HCT116 (cell line): ENCODE results near the gene MBD6. TPM values are rescaled to one million over a fixed set of nuclear protein-coding genes. Genes with fewer than 3 reads are reported as not detected.
"Not testable (repeated sequence)": the region's sequence is repeated elsewhere in the genome, so short reads cannot be mapped to it uniquely, and the experiment has no call there.

Experiments
- ATAC-seq: fragments of 200-7000 bp; cut with Tn5 transposase; 2 replicates; pipeline ENCODE4 v1.9.1; 2020; ENCODE audit warnings: mild to moderate bottlenecking, moderate library complexity
- BruUV-seq: library from RNA; stranded (reverse); fragments of 400-500 nt; replicated peaks from 2 replicates; lab custom pipeline; 2021; lab: Mats Ljungman, UMichigan
- CTCF ChIA-PET: fragments of 300-600 bp; sonication (Branson Sonifier 250); formaldehyde crosslinking; loops from one replicate; lab custom pipeline; 2021; ENCODE audit warnings: antibody characterized with exemption; lab: Charles Lee
- POLR2A ChIA-PET: fragments of 300-600, 350-600 bp; sonication (Branson Sonifier 250); formaldehyde crosslinking; loops from one replicate; lab custom pipeline; 2021; ENCODE audit warnings: antibody characterized with exemption; lab: Charles Lee
- RAD21 ChIA-PET, 2 experiments: fragments of 300-600 bp; sonication (Branson Sonifier 250); formaldehyde crosslinking; loops; one replicate each; lab custom pipeline; 2023; ENCODE audit warnings: low total read pairs in 2 of 2; ENCODE audit not compliant: uncharacterized antibody in 2 of 2, unreplicated experiment in 2 of 2, low non-redundant PET in 1 of 2; lab: Charles Lee
- DNase-seq: peaks from one replicate; pipeline ENCODE4 v3.0.0-alpha.2; 2010; ENCODE audit warnings: low read depth, low spot score
- H2AFZ ChIP-seq: fragments of 200-600 bp; shearing (Covaris generic), sonication (generic); 2 replicates; pipeline ENCODE4 v1.6.1; 2017; ENCODE audit warnings: low read depth, mixed run types, mixed read lengths, antibody characterized with exemption, low read length; ENCODE audit not compliant: poor library complexity, severe bottlenecking
- H3K27ac ChIP-seq: 2 replicates; pipeline ENCODE4 v1.5.1; 2012; ENCODE audit warnings: low read depth, low read length
- H3K27me3 ChIP-seq: fragments of 200-600 bp; sonication (generic); 2 replicates; pipeline ENCODE4 v1.6.1; 2016; ENCODE audit warnings: mixed run types, low read length, mixed read lengths; ENCODE audit not compliant: insufficient read depth
- H3K36me3 ChIP-seq, 2 experiments: fragments of 200-500 bp in 1 of 2; fragments of 200-600 bp in 1 of 2; sonication (Bioruptor generic) in 1 of 2; sonication (generic) in 1 of 2; 2 replicates each; pipeline versions ENCODE4 v1.5.1 to v1.6.1; 2014 to 2016; ENCODE audit warnings: low read length in 2 of 2, inconsistent platforms in 1 of 2, mixed read lengths in 1 of 2, mixed run types in 1 of 2; ENCODE audit not compliant: insufficient read depth in 2 of 2, control insufficient read depth in 1 of 2
- H3K4me1 ChIP-seq, 2 experiments: fragments of 200-600 bp in 1 of 2; sonication (generic) in 1 of 2; 2 replicates each; pipeline versions ENCODE4 v1.5.1 to v1.6.1; 2012 to 2017; ENCODE audit warnings: low read length in 2 of 2, inconsistent platforms in 1 of 2, mild to moderate bottlenecking in 1 of 2, mixed read lengths in 1 of 2, mixed run types in 1 of 2, moderate library complexity in 1 of 2; ENCODE audit not compliant: insufficient read depth in 2 of 2, control insufficient read depth in 1 of 2
- H3K4me2 ChIP-seq: fragments of 200-600 bp; sonication (generic); 2 replicates; pipeline ENCODE4 v1.6.1; 2017; ENCODE audit warnings: mixed run types, low read length, mixed read lengths
- H3K4me3 ChIP-seq, 2 experiments: fragments of 200-600 bp in 1 of 2; sonication (generic) in 1 of 2; replicated peaks in 1 of 2; 2 replicates each; pipeline ENCODE4 v1.5.1; 2011 to 2016; ENCODE audit warnings: low read length in 2 of 2, control low read depth in 1 of 2, low read depth in 1 of 2, mild to moderate bottlenecking in 1 of 2, mixed read lengths in 1 of 2, mixed run types in 1 of 2
- H3K79me2 ChIP-seq: fragments of 200-600 bp; sonication (generic); 2 replicates; pipeline ENCODE4 v1.6.1; 2017; ENCODE audit warnings: mild to moderate bottlenecking, mixed run types, low read length, moderate library complexity, mixed read lengths; ENCODE audit not compliant: insufficient read depth
- H3K9ac ChIP-seq: fragments of 200-600 bp; sonication (generic); 2 replicates; pipeline ENCODE4 v1.6.1; 2016; ENCODE audit warnings: low read length, mixed read lengths
- H3K9me2 ChIP-seq: fragments of 200-600 bp; sonication (generic), shearing (Covaris generic); 2 replicates; pipeline ENCODE4 v1.6.1; 2017; ENCODE audit warnings: mixed run types, mild to moderate bottlenecking, moderate library complexity; ENCODE audit not compliant: insufficient read depth
- H3K9me3 ChIP-seq, 2 experiments: fragments of 200-500 bp in 1 of 2; fragments of 200-600 bp in 1 of 2; sonication (Bioruptor generic) in 1 of 2; sonication (generic) in 1 of 2; 2 replicates each; pipeline ENCODE4 v1.6.1; 2014 to 2017; ENCODE audit warnings: low read length in 2 of 2, mixed read lengths in 2 of 2, inconsistent platforms in 1 of 2, low read depth in 1 of 2, mild to moderate bottlenecking in 1 of 2, mixed run types in 1 of 2, moderate library complexity in 1 of 2; ENCODE audit not compliant: control insufficient read depth in 1 of 2, insufficient read depth in 1 of 2
- H4K20me1 ChIP-seq: fragments of 200-600 bp; sonication (generic), shearing (Covaris generic); 2 replicates; pipeline ENCODE4 v1.6.1; 2017; ENCODE audit warnings: mixed run types, mild to moderate bottlenecking, moderate library complexity; ENCODE audit not compliant: insufficient read depth
- CBX3 ChIP-seq: IDR thresholded peaks from 2 replicates; pipeline ENCODE4 v1.6.1; 2012; ENCODE audit warnings: low read depth
- CTCF ChIP-seq, 3 experiments: fragments of 200-600 bp in 1 of 3; sonication (generic) in 1 of 3; IDR thresholded peaks in 2 of 3; conservative IDR thresholded peaks in 1 of 3; 2 replicates each; pipeline ENCODE4 v1.5.1; 2012 to 2017; ENCODE audit warnings: low read depth in 2 of 3, low read length in 2 of 3, antibody characterized with exemption in 1 of 3, borderline replicate concordance in 1 of 3, control low read depth in 1 of 3, mild to moderate bottlenecking in 1 of 3, mixed read lengths in 1 of 3, mixed run types in 1 of 3, moderate library complexity in 1 of 3; ENCODE audit not compliant: insufficient read depth in 1 of 3
- EGR1 ChIP-seq: IDR thresholded peaks from 2 replicates; pipeline ENCODE4 v1.6.1; 2012; ENCODE audit warnings: low read depth
- EZH2 ChIP-seq: fragments of 200-600 bp; sonication (generic); IDR thresholded peaks from 2 replicates; pipeline ENCODE4 v1.6.1; 2017; ENCODE audit warnings: antibody characterized with exemption, mixed run types
- POLR2AphosphoS5 ChIP-seq: IDR thresholded peaks from 2 replicates; pipeline ENCODE4 v1.6.1; 2011; ENCODE audit warnings: mild to moderate bottlenecking, low read depth, low read length, moderate library complexity
- SP1 ChIP-seq: IDR thresholded peaks from 2 replicates; pipeline ENCODE4 v1.6.1; 2012; ENCODE audit warnings: low read depth
- YY1 ChIP-seq: IDR thresholded peaks from 2 replicates; pipeline ENCODE4 v1.6.1; 2011; ENCODE audit warnings: low read length, low read depth, moderate library complexity, mild to moderate bottlenecking; ENCODE audit not compliant: insufficient replicate concordance; ENCODE audit errors: extremely low read depth
- ZFX ChIP-seq: fragments of 450-650 bp; IDR thresholded peaks from 2 replicates; pipeline ENCODE4 v1.6.1; 2017
- ZNF274 ChIP-seq: fragments of 200-500 bp; sonication (Bioruptor generic); IDR thresholded peaks from 2 replicates; pipeline ENCODE4 v1.6.1; 2014; ENCODE audit warnings: mild to moderate bottlenecking, low read depth, low read length, inconsistent platforms
- intact Hi-C: fragments of 100-400 bp; cut with micrococcal nuclease; formaldehyde crosslinking; loops from 2 replicates; pipeline ENCODE4 v1.10.0; 2022
- total RNA-seq: library from RNA; stranded (reverse); gene quantifications from one replicate; pipeline ENCODE4 v1.2.1, GENCODE V29; 2021; ENCODE audit not compliant: unreplicated experiment
- TF ChIP-seq, protein P1 (sequence below): IDR thresholded peaks from 2 replicates; pipeline ENCODE4 v1.6.1; 2012; ENCODE audit warnings: low read depth
- TF ChIP-seq, protein P2 (sequence below): IDR thresholded peaks from 2 replicates; pipeline ENCODE4 v1.6.1; 2012
- TF ChIP-seq, protein P3 (sequence below): IDR thresholded peaks from 2 replicates; pipeline ENCODE4 v1.6.1; 2011; ENCODE audit warnings: mild to moderate bottlenecking, low read length, moderate library complexity; ENCODE audit not compliant: insufficient replicate concordance; ENCODE audit errors: extremely low read depth
- TF ChIP-seq, protein P4 (sequence below): IDR thresholded peaks from 2 replicates; pipeline ENCODE4 v1.6.1; 2012

The MBD6 gene
- total RNA-seq, 1 experiment from 2014 or later, result 70.1 TPM

GRCh38 chr12:57569858-57570257 lies 47.2 kb downstream of the MBD6 start:
- H3K4me2 ChIP-seq, result no peak overlapping the region
- H3K9me3 ChIP-seq, result no peaks in the 10 kb centered on the region
- H4K20me1 ChIP-seq, result no peaks in the 10 kb centered on the region
- TF ChIP-seq CBX3 (no peak), ZNF274 (no peak), EGR1 (no peak), EZH2 (no peak), YY1 (no peak), SP1 (no peak), ZFX (no peak), CTCF (IDR thresholded peaks at IDR 0.05 in 2 of 3, conservative IDR thresholded peaks at IDR 0.05 in 1 of 3; ENCODE audit: borderline replicate concordance in 1 of 3, insufficient read depth in 1 of 3, low read depth in 2 of 3, low read length in 2 of 3) (no peak), POLR2AphosphoS5 (no peak)
- TF ChIP-seq, protein P1, sequence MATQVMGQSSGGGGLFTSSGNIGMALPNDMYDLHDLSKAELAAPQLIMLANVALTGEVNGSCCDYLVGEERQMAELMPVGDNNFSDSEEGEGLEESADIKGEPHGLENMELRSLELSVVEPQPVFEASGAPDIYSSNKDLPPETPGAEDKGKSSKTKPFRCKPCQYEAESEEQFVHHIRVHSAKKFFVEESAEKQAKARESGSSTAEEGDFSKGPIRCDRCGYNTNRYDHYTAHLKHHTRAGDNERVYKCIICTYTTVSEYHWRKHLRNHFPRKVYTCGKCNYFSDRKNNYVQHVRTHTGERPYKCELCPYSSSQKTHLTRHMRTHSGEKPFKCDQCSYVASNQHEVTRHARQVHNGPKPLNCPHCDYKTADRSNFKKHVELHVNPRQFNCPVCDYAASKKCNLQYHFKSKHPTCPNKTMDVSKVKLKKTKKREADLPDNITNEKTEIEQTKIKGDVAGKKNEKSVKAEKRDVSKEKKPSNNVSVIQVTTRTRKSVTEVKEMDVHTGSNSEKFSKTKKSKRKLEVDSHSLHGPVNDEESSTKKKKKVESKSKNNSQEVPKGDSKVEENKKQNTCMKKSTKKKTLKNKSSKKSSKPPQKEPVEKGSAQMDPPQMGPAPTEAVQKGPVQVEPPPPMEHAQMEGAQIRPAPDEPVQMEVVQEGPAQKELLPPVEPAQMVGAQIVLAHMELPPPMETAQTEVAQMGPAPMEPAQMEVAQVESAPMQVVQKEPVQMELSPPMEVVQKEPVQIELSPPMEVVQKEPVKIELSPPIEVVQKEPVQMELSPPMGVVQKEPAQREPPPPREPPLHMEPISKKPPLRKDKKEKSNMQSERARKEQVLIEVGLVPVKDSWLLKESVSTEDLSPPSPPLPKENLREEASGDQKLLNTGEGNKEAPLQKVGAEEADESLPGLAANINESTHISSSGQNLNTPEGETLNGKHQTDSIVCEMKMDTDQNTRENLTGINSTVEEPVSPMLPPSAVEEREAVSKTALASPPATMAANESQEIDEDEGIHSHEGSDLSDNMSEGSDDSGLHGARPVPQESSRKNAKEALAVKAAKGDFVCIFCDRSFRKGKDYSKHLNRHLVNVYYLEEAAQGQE, result no peak
- TF ChIP-seq, protein P2, sequence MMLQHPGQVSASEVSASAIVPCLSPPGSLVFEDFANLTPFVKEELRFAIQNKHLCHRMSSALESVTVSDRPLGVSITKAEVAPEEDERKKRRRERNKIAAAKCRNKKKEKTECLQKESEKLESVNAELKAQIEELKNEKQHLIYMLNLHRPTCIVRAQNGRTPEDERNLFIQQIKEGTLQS, result no peak
- TF ChIP-seq, protein P3, sequence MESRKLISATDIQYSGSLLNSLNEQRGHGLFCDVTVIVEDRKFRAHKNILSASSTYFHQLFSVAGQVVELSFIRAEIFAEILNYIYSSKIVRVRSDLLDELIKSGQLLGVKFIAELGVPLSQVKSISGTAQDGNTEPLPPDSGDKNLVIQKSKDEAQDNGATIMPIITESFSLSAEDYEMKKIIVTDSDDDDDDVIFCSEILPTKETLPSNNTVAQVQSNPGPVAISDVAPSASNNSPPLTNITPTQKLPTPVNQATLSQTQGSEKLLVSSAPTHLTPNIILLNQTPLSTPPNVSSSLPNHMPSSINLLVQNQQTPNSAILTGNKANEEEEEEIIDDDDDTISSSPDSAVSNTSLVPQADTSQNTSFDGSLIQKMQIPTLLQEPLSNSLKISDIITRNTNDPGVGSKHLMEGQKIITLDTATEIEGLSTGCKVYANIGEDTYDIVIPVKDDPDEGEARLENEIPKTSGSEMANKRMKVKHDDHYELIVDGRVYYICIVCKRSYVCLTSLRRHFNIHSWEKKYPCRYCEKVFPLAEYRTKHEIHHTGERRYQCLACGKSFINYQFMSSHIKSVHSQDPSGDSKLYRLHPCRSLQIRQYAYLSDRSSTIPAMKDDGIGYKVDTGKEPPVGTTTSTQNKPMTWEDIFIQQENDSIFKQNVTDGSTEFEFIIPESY, result no peak
- TF ChIP-seq, protein P4, sequence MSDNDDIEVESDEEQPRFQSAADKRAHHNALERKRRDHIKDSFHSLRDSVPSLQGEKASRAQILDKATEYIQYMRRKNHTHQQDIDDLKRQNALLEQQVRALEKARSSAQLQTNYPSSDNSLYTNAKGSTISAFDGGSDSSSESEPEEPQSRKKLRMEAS, result no peak
- H3K9me2 ChIP-seq, result no peaks in the 10 kb centered on the region
- no peak overlapping the region for H2AFZ ChIP-seq
- H3K4me3 ChIP-seq, result no peak overlapping the region
- H3K27me3 ChIP-seq, result no peaks in the 10 kb centered on the region
- H3K27ac ChIP-seq, result no peak overlapping the region
- H3K4me1 ChIP-seq, result no peaks in the 10 kb centered on the region
- peaks cover 0 to 6% of the 10 kb centered on the region in 2 experiments; a peak in 2 of 4 replicates for H3K36me3 ChIP-seq
- intact Hi-C loops, result no loop called here
- ChIA-PET CTCF (interaction anchor here (2.6 kb wide), 1 partner anchor 13 kb away, joined by 12 read pairs; no protein-coding TSS in a partner anchor), POLR2A (no interaction called here), RAD21 (no interaction called here)
- no TSS peak for BruUV-seq
- ATAC-seq (no peak), DNase-seq (no peak)
- H3K79me2 ChIP-seq, result no peaks in the 10 kb centered on the region
- H3K9ac ChIP-seq, result no peak overlapping the region

DNA sequence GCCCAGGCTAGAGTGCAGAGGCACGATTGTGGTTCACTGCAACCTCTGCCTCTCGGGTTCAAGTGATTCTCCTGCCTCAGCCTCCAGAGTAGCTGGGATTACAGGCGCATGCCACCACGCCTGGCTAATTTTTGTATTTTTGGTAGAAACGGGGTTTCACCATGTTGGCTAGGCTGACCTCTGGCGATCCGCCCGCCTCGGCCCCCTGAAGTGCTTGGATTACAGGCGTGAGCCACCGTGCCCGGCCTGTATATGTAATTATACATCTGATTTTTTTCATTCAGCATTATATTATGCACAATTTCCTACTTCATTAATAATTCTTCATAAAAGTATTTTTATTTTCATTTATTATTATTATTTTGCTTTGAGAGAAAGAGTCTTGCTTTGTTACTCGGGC lies 47.8 kb downstream of the MBD6 start:
- intact Hi-C loops, H3K4me2 ChIP-seq, H3K9me2 ChIP-seq, H2AFZ ChIP-seq, H3K4me1 ChIP-seq, ATAC-seq, RAD21 ChIA-PET, H4K20me1 ChIP-seq, H3K36me3 ChIP-seq, H3K27ac ChIP-seq, BruUV-seq, H3K79me2 ChIP-seq, H3K9me3 ChIP-seq, H3K9ac ChIP-seq, POLR2A ChIA-PET, H3K4me3 ChIP-seq, H3K27me3 ChIP-seq, DNase-seq: not testable (repeated sequence)
- CTCF ChIA-PET, result interaction anchor here (2.6 kb wide), 1 partner anchor 13 kb away, joined by 12 read pairs; no protein-coding TSS in a partner anchor
